ENCODE results near the gene FN1. TPM values are rescaled to one million over a fixed set of nuclear protein-coding genes. Genes with fewer than 3 reads are reported as not detected.

Gene FN1
- total RNA-seq, 1 experiment from 2014 or later, result 39.4 TPM

GRCh38 chr2:215383652-215384279, 52.1 kb downstream of the FN1 start:
- Histone ChIP-seq H3K4me1 (replicated peaks; ENCODE audit: insufficient read depth) (no peaks in the 10 kb centered on the region), H3K27ac (no peak overlapping the region), H4K20me1 (ENCODE audit: insufficient read depth) (no peaks in the 10 kb centered on the region), H2AFZ (no peak overlapping the region), H3K9me3 (ENCODE audit: insufficient read depth, low read depth) (no peaks in the 10 kb centered on the region), H3K9me2 (ENCODE audit: insufficient read depth) (peaks cover 3% of the 10 kb centered on the region; the same call in 1 of the 2 replicates), H3K36me3 (ENCODE audit: low read depth) (no peaks in the 10 kb centered on the region), H3K27me3 (ENCODE audit: insufficient read depth, low read depth) (no peaks in the 10 kb centered on the region), H3K4me3 (no peak overlapping the region), H3K4me2 (no peak overlapping the region), H3F3A (ENCODE audit: insufficient read depth, low read depth) (no peaks in the 10 kb centered on the region), H3K79me2 (ENCODE audit: low read depth) (no peaks in the 10 kb centered on the region)
- DNase-seq, result no peak
- CTCF ChIA-PET, result no interaction called here
- TF ChIP-seq, protein P1, sequence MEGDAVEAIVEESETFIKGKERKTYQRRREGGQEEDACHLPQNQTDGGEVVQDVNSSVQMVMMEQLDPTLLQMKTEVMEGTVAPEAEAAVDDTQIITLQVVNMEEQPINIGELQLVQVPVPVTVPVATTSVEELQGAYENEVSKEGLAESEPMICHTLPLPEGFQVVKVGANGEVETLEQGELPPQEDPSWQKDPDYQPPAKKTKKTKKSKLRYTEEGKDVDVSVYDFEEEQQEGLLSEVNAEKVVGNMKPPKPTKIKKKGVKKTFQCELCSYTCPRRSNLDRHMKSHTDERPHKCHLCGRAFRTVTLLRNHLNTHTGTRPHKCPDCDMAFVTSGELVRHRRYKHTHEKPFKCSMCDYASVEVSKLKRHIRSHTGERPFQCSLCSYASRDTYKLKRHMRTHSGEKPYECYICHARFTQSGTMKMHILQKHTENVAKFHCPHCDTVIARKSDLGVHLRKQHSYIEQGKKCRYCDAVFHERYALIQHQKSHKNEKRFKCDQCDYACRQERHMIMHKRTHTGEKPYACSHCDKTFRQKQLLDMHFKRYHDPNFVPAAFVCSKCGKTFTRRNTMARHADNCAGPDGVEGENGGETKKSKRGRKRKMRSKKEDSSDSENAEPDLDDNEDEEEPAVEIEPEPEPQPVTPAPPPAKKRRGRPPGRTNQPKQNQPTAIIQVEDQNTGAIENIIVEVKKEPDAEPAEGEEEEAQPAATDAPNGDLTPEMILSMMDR (conservative IDR thresholded peaks at IDR 0.05), result no peak
- TF ChIP-seq EZH2 (IDR thresholded peaks at IDR 0.05; ENCODE audit: low read depth), result no peak
- intact Hi-C loops (cut with micrococcal nuclease; ENCODE audit: unreplicated experiment), result no loop called here
- no TSS peak for BruUV-seq (replicated peaks)
- POLR2A ChIA-PET (ENCODE audit: unreplicated experiment), result no interaction called here

GRCh38 chr2:215382480-215382879, 53.4 kb downstream of the FN1 start:
- ChIA-PET CTCF (no interaction called here), POLR2A (ENCODE audit: unreplicated experiment) (no interaction called here)
- Histone ChIP-seq H3K4me1 (replicated peaks; ENCODE audit: insufficient read depth) (no peaks in the 10 kb centered on the region), H2AFZ (no peak overlapping the region), H3K9me3 (ENCODE audit: insufficient read depth, low read depth) (no peaks in the 10 kb centered on the region), H3K27me3 (ENCODE audit: insufficient read depth, low read depth) (no peaks in the 10 kb centered on the region), H3K4me2 (no peak overlapping the region), H3F3A (ENCODE audit: insufficient read depth, low read depth) (no peaks in the 10 kb centered on the region), H3K9me2 (ENCODE audit: insufficient read depth) (peaks cover 3% of the 10 kb centered on the region; the same call in 1 of the 2 replicates), H3K27ac (no peak overlapping the region), H3K4me3 (no peak overlapping the region), H3K36me3 (ENCODE audit: low read depth) (no peaks in the 10 kb centered on the region), H3K79me2 (ENCODE audit: low read depth) (no peaks in the 10 kb centered on the region), H4K20me1 (ENCODE audit: insufficient read depth) (no peaks in the 10 kb centered on the region)
- intact Hi-C loops (cut with micrococcal nuclease; ENCODE audit: unreplicated experiment), result no loop called here
- no TSS peak for BruUV-seq (replicated peaks)
- TF ChIP-seq, protein P1 (conservative IDR thresholded peaks at IDR 0.05), result no peak
- no peak for TF ChIP-seq EZH2 (IDR thresholded peaks at IDR 0.05; ENCODE audit: low read depth)
- no peak for DNase-seq

DNA sequence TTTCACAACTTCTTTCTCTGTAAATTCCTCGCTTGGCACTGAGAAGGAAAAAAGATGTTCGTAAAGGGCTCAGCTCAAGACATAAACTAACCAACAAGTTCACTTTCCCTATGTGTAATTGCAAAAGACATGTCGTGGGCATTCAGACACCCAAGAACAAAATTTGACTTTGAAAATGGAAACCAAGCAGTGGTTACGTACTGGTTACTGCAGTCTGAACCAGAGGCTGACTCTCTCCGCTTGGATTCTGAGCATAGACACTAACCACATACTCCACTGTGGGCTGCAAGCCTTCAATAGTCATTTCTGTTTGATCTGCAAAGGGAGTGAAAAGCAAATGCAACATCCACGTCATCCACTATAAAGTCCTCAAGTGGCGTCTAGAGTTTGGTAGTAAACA, 53.9 kb downstream of the FN1 start:
- peaks cover 3% of the 10 kb centered on the region; the same call in 1 of the 2 replicates for H3K9me2 ChIP-seq (ENCODE audit: insufficient read depth)
- BruUV-seq (replicated peaks), result no TSS peak
- no peaks in the 10 kb centered on the region for H3K9me3 ChIP-seq (ENCODE audit: insufficient read depth, low read depth)
- H3K4me3 ChIP-seq, result no peak overlapping the region
- no peak overlapping the region for H3K4me2 ChIP-seq
- H3K36me3 ChIP-seq (ENCODE audit: low read depth), result no peaks in the 10 kb centered on the region
- POLR2A ChIA-PET (ENCODE audit: unreplicated experiment), result no interaction called here
- no peaks in the 10 kb centered on the region for H3K4me1 ChIP-seq (replicated peaks; ENCODE audit: insufficient read depth)
- intact Hi-C loops (cut with micrococcal nuclease; ENCODE audit: unreplicated experiment), result no loop called here
- no peak overlapping the region for H3K27ac ChIP-seq
- no peaks in the 10 kb centered on the region for H3K79me2 ChIP-seq (ENCODE audit: low read depth)
- DNase-seq, result no peak
- H4K20me1 ChIP-seq (ENCODE audit: insufficient read depth), result no peaks in the 10 kb centered on the region
- no peaks in the 10 kb centered on the region for H3F3A ChIP-seq (ENCODE audit: insufficient read depth, low read depth)
- CTCF ChIA-PET, result no interaction called here
- TF ChIP-seq EZH2 (IDR thresholded peaks at IDR 0.05; ENCODE audit: low read depth), result no peak
- TF ChIP-seq, protein P1 (conservative IDR thresholded peaks at IDR 0.05), result no peak
- H3K27me3 ChIP-seq (ENCODE audit: insufficient read depth, low read depth), result no peaks in the 10 kb centered on the region
- no peak overlapping the region for H2AFZ ChIP-seq

Measured in PC-9 (cell line).